ENCODE data around the gene ALDOA.
A peak's percentile ranks its signal among the peaks of the same experiment; 100 is the strongest.
"Not testable (repeated sequence)": the region's sequence is repeated elsewhere in the genome, so short reads cannot be mapped to it uniquely, and the experiment has no call there.

ALDOA gene

DNA sequence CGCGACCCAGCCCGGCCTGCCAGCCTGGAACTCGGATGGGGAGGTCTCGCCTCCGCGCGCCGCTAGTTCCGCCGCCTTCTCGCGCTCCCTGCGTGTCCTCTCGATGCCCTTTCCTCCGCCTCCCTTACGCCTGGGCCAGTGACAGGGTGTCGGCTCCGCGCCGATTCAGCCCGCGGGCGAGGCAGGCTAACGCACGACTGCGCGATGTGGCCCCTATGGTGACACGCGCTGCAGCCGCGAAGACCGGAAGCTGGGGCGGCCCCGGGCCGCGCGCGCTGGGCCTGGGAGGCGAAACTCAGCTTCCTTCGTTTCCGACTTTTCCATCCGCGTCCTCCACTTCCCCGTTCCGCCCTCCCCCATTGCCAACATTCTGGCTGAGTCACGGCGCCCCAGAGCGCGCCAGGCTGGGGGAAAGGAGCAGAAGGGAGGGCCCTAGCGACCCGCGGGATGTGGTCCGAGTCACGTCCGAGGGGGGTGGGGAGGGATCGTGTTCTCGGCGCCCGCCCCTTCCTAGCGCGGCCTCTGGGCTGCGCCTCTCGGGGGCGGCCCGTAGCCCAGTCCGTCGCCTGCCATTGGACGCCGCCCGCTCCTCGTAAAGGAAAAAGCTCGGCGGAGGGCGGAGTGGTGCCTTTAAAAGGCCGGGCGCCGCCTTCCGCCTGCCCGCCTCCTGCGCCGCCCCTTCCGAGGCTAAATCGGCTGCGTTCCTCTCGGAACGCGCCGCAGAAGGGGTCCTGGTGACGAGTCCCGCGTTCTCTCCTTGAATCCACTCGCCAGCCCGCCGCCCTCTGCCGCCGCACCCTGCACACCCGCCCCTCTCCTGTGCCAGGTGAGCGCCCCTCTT lies at the start of gene ALDOA:
TSS of gene ALDOA (plus strand) at position 659 of the 841 bp plus-strand sequence. CDS start 1,138 bp downstream, outside the sequence.
- peak; percentile 98 for DNase-seq

DNA sequence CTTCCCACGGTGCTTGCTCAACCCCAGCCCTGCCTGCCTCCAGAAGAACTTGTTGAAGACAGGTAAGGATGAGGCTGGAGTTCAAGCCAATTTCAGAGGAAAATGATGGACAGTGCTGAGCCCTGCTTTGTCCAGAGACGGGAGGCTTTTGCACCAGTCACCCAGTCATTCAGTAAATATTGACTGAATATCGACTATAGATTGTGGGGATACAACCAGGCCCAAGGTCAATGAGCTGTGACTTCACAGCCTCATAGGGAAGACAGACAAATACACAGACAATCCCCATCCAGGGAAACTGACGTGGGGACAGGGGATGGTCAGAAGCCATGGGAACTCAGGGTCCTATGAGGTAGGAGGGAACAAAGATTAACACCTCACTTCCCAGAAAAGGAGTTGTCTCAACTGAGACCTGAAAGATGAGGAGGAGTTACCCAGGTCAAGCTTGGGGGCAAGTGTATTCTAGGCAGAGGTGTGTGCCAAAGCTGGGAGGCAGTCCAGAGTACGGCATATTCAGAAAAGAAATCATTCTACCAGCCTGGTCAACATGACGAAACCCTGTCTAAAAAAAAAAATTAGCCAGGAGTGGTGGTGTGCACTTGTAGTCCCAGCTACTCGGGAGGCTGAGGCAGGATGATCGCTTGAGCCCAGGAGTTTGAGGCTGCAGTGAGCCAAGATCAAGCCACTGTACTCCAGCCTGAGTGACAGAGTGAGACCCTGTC lies 48.8 kb upstream of the ALDOA start:
- no peak for DNase-seq

DNA sequence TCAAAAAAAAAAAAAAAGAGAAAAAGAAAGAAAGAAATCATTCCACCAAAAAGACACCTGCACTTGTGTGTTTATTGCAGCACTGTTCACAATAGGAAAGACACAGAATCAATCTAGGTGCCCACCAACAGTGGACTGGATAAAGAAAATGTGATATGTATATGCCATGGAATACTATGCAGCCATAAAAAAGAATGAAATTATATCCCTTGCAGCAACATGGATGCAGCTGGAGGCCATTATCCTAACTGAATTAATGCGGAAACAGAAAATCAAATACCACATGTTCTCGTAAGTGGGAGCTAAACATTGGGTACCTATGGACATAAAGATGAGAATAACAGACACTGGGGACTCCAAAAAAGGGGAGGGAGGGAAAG lies 48.3 kb upstream of the ALDOA start:
- DNase-seq, result no peak

DNA sequence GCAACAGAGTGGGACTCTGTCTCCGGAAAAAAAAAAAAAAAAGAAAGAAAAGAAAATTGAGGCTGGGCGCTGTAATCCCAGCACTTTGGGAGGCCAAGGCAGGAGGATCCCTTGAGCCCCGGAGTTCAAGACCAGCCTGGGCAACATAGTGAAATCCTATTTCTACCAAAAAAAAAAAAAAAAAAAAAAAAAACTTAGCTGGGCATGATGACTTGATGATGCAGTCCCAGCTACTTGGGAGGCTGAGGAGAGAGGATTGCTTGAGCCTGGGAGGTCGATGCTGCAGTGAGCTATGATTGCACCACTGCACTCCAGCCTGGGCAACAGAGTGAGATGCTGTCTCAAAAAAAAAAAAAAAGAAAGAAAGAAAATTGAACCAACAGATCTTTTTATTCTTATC lies 47.6 kb upstream of the ALDOA start:
- not testable (repeated sequence) for DNase-seq

DNA sequence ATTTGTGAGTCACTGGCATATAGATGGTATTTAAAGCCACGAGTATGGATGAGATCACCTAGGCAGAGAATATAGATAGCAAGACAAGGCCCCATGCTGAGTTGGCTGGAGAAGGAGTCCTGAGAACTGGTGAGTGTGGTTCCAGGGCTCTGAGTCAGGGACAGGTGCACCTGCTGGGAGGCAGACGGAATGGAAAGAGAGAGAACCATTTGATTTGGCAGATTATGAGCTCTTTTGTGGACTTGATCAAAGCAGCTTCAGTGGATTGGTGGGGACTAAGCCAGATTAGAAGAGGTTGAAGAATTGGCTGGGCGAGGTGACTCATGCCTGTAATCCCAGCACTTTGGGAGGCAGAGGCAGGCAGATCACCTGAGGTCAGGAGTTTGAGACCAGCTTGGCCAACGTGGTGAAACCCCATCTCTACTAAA lies 46.8 kb upstream of the ALDOA start:
- no peak for DNase-seq

DNA sequence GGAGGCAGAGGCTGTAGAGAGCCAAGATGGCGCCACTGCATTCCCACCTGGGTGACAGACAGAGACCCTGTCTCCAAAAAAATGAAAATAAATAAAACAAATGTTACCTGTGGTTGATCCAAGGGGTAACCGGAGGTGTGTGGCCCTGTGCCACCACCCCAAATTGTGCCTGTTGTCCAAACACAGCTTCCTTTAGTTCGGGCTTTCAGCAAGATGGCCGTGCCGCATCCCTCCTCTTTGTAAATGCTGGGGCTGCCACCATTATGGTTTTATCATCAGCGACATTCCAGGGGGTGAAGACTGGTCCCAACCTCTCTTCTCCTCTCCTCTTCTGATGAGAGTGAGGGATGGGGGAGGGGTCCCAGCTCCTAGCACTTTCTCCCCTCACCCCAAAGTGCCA lies 42.7 kb upstream of the ALDOA start, which contains the start of gene C16orf92:
TSS of gene C16orf92 (plus strand) at position 312 of the 400 bp plus-strand sequence. CDS start 143 bp downstream, outside the sequence.
- DNase-seq, result no peak

DNA sequence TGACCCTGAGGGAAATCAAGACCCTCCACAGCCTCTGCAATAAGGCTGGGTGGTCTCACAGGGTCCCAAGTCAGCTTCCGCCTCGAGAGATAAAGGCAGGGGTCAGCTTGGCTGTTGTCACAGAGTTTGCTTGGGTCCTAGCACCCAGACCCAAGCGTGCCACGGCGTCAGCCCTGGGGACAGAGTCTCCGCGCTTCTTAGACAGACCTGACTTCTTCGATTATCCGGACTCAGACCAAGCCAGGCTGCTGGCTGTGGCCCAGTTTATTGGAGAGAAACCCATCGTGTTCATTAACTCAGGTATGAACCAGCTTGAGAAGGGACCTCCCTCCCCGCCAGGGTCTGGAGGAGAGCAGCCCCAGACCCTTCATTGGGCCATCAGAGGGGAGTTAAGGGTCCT lies 42.0 kb upstream of the ALDOA start:
- DNase-seq, result no peak

DNA sequence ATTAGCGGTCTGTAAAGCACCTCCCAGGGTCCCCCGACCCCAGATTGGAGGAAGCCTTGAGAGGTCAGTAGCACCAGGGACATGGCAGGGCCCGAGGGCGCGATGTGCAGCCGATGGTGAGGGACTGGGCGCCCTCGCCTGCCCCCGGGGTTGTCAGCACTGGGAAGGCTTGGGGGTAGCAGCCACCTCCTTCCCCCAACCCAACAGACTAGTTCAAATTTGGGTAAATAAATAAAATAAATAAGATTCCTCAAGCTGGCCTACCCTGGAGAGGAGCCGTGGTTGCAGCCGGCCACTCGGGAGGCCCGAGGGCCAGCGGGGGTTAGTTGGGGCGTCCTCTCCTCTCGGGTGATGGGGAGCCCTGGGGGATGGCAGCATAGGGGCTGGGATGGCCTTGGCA lies 41.1 kb upstream of the ALDOA start:
- DNase-seq, result no peak

DNA sequence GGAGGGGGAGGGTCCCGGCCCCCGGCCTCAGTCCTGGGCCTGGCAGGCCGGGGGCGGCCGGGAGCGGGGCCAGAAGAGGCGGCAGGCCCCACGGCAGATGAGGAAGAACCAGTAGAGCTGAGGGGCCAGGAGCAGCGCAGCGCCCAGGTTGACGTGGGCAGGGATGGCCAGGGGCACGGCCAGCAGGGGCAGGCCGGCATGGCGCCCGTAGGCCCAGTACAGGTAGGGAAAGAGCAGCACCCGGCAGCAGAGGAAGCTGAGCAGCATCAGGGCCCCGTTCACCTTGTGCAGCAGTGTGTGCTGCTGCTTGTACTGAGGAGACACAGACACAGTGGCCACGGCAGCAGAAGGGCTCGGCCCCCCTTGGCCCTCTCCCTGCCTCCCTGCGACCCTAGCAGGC lies 40.4 kb upstream of the ALDOA start:
- DNase-seq, result no peak

DNA sequence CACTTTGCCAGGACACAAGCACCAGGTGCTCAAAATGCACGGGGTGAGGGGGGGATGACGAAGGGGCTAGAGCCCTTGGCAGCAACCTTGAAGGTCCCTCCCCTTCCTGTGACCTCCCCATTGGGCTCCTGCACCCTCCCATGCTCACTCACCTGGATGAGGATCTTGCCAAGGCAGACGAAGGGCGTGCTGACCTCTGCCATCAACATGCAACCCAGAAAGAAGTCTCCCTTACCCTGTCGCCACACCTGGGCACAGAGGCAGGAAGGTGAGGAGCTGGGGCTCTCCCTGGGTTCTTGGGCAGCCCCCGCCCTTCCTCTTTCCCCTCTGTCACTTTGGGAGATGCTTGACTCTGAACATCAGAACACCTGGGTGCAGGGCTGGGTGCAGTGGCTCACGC lies 40.0 kb upstream of the ALDOA start:
- DNase-seq, result no peak

DNA sequence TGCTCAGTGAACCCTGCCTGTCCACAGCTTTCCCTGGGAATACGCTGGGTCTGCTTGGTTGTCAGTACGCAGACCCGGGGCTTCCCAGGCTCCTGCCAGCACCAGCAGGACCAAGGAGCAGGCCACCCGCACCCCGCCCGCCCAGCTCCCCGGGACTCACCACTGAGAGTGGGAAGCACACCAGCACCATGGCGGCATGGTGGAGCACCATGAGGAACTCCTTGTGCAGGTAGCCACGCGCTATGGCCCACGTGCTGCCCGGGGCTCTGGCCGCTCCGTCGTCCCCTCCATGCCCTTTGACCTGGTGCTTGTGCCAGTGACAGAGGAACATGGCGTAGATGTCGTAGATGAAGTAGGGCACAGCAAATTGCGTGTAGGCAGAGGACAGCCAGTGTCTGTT lies 39.1 kb upstream of the ALDOA start:
- DNase-seq, result no peak

DNA sequence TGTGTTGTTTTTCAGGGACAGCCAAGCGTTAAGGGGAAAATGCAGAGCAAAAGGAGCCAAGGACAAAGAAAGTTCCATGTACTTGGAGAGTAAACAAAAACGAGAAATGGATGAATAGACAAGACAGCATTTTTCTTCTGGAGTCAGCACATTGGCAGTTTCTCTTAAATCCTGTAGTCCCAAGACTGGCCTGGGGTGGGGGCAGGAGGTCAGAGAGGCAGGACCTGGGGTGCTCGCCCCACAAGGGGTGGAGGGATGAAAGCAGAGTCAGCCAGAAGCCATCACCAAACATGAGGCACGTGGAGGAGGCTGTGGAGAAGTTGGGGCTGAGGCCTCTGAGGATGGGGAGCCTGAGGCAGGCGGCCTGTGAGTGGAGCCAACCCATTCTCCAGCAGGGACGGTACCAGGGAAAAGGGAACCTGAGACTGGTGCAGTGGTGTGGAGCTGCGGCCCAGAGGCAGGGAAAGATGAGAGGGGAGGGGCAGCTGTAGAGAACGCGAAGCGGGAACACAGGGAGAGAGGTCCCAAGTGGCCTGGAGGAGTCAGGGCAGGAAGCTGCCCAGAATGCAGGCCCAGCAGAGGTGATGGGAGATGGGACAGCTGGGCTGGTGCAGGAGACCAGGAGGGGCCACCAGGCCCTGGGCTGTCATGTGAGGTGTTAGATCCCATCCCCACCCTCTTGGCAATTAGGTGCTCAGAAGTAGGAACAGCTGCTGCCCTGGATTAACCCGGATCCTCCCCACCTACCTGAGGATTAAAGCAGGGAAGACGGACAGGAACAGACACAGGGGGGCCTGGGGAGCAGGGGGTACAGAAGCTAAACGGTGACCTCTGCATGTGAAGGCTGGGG lies 37.7 kb upstream of the ALDOA start:
- no peak for DNase-seq

DNA sequence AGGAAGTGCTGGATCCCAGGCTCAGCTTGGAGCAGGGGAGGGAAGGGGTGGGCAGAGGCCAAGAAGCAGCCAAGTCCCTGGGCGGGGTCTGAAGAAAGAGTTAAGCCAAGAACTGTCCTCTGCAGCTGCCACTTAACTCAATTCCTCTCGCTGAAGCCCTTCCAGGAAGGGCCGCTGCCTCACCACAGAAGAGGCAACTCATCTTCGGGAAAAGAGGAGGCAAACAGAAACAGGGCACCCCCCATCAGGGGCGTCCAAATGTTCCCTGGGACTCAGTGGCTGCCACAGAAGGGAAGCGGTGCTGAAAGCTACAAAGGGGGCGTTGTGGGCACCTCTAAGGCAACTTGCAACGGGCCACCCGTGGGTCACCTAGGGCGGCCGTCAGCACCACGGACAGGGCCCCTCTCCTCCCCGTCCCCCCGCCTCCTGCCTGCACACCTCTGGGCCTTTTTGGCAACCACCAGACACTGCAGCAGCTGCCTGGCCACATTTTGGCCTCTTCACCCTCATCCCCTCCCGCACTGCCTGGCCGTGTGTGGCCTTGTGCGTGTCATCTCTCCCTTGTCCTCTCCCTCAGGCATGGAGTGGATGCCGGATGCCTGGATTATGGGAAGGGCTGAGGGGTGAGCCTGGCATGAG lies 37.0 kb upstream of the ALDOA start:
- no peak for DNase-seq

DNA sequence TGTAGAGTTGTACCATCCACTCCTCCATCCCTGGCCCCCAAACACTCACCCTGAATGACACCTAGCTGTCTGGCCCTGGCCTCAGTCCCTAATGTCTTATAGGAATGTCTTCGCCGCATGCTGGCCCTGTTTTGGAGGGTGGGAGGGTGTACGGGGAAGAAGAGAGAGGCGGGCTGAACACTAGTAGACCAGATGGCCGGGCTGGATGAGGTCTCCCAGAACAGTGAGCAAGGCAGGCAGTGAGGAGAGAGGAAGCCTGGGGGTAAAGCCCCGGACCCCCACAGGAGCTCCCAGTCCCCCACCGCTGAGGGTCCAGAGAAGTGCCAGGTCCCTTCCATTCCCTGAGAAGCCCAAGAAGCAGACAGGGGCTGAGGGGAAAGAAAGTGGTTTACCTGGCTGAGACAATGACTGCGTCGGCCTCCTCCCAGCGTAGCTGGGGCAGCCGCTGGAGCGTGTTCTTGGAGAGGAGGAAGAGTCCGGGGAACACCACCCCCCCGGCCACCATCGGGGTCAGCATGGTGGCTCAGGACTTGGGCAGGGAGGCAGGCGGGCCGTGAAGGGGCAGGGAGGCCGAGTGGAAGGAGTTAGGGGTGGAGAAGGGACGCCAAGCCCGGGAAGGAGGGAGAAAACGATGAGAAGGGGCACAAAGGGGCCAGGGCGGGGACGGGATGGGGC lies 35.4 kb upstream of the ALDOA start:
- no peak for DNase-seq

DNA sequence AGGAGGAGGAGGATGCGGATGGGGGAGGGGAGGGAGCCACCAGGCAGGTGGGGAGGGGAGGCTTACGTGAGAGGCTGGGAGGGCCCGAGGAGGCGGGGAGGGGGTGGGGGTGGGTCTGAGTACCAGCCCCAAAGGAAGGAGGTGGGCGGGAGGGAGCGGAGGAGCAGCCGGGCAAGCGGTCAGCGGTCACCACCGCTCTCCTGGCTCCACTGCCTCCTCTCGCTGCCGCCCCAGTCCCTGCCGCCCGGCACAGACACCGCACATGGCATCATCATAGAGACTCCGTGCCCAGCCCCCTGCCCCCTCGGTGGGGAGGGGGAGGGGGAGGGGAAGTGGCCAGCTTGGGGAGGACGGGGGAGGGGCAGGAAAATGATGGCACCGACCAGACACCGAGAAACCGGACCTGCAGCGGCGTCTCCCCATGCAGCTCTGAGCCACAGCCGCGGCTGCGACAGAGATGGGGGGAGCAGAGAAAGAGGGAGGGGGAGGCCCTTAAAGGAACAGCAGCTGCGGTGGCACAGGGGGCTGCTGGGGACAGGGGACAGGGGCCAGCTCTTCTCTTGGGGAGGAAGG lies 34.6 kb upstream of the ALDOA start, which contains the start of gene TLCD3B:
TSS of gene TLCD3B (minus strand) at position 431 of the 573 bp plus-strand sequence. CDS start 744 bp downstream, outside the sequence.
- no peak for DNase-seq

DNA sequence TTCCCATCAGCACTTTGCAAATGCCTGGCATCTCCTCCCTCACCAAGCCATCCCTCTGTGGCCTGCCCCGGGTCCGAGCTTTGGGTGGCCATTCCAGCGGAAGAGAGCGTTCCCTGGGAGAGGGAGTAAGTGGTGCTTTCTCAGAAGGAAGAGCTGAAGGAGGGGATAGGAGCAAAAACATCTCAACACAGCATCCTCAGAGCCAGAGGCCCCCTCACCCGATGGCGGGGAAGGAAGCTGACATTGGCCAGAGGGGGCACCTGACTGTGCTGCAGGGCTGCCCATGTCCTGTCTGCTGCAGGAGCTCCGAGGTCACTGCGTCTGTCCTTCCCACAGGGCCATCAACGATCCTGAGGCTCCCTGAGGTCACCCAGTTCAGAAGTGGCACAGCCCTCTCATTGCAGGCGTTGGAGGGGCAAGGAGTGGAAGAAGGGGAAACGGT lies 34.1 kb upstream of the ALDOA start:
- no peak for DNase-seq

DNA sequence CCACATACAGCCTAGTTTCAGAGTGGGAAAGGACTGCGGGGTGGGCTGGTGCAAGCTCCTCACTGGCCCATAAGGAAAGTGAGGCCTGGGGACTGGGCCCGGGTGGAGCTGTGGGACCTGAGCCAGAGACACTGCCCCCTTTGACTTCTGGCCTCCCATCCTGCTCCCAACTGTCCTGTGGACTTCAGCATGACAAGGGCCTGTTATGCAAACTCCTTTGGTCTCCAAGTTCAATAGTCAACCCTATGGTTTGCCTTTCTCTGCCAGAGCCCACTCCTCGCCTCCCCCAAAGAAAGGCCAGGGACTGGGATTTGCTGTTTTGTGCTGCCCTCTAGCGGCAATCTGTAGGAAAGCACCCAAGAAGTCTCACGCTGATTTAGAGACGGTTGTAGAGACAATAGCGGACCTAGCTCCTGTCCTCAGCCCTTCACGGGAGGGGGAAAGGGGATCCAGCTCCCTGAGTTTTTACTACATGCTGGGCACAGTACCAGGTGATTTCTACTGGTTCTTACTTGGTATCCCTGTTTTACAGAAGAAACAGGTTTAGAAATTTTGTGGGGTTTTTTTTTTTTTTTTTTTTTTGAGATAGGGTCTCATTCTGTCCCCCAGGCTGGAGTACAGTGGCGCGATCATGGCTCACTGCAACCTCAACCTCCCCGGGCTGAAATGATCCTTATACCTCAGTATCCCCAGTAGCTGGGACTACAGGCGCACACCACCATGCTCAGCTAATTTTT lies 33.3 kb upstream of the ALDOA start:
- DNase-seq, result peak; percentile 28

DNA sequence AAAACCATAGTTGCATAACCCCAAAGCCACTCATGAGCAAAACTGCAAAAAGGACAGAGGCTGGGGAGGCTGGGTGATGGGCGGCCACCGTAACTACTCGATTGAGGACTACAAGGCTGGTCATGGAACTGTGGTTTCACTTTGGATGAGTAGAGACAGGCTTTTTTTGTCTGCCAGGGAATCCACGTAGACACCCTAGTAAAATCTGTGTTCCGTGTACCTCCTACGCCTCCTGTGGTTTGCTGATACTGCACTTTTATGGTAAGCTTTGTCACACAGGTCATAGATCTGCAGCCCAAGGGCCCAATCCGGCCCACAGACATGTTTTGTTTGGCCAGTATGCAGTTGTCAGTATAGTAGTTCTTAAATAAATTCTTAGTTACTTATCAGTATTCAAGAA lies 32.3 kb upstream of the ALDOA start:
- DNase-seq, result peak; percentile 41

DNA sequence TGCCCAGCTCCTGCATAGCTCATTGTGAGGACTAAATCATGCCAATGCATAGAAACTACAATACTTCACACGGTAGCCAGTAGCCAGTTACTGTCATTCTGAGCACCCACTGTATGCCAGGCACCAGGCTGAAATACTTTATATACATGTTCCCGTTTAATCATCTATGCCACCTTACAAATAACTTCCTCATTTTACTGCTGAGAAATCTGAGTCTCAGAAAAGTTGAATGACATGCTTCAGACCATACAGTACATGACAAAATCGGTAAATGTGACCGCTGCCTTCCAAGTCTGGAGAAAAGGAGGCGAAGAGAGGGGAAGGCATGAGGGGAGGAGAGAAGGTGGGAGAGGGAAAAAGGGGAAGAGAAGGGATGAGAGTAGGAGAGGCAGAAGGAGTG lies 25.3 kb upstream of the ALDOA start:
- no peak for DNase-seq

DNA sequence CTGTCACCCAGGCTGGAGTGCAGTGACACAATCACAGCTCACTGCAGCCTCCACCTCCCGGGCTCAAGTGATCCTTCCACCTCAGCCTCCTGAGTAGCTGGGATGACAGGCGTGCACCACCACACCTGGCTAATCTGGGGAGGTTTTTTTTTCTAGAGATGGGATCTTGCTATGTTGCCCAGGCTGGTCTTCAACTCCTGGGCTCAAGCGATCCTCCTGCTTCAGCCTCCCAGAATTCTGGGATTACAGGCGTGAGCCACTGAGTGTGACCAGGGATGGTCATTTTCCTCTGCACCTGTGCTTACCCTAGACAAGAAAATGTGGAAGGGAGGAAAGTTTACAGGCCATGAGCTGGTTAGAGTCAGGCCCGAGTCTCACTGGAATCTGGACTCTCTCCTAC lies 24.9 kb upstream of the ALDOA start:
- DNase-seq, result not testable (repeated sequence)

DNA sequence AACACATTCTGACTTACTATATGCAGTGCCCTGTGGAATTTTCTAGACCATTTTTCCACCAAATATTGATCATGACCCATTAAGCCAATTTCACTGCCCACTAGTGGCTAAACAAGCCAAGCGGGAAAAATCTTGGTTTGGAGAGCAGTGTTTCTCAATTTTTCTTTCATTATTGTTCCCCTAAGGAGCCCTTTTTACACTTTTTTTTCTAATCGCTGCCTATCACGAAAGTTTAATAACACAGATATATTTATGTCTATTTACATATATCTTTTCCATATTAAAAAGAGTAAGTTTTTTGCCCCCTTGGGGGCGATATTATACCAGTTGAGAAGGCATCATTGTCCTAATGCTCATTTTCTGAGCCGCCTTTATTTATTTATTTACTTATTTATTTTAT lies 23.7 kb upstream of the ALDOA start:
- DNase-seq, result no peak
